Stimulated activated CD8-positive, alpha-beta memory T cell treated with anti-CD3 and anti-CD28 coated beads, Interleukin-2, amount 100 ng/mL, for 48 hours (primary cell): ENCODE measurements around the gene PM20D1.
A peak's percentile ranks its signal among the peaks of the same experiment; 100 is the strongest.
"Not testable (repeated sequence)": the region's sequence is repeated elsewhere in the genome, so short reads cannot be mapped to it uniquely, and the experiment has no call there.

Experiments used
- DNase-seq, 2 donors: peaks; one replicate each; pipeline ENCODE4 v3.0.0-alpha.2; 2020; ENCODE audit warnings: low read depth in 2 of 2

Gene PM20D1

DNA sequence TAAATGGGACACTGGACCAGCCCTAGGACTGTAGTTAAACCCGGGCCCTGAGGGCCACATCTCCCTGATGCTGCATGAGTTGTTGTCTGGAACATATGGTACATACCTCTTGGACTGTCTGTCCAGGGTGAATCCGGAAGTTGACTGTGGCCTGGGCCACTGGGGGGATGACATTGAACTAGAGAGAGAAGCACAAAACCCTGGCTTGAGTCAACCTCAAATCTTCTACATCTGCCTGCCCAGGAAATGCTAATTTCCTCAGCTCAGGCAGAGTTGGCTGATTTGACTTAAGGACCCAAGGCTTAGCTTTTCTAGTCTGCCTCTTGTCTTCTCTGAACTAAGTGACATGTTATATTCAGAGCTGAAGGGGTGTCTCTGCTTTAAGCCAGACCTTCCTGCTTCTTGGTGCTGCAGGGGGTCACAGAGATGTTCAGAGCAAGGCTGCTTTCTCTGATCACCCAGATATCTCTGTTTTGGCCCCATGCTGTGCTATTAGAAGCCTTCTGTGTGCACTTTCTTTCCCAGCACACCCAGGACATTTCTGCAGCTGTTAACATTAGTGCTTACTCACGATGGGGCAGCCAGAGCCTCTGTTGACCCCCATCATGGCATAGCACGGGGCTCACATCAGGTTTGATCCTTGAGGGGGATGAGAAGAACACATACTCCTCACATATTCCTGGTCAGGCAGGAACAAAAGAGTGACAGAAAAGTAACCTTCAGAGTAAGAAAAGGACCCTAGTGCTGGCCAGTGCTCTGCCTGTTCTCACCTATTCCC, 9.6 kb downstream of the PM20D1 start:
- no peak for DNase-seq

DNA sequence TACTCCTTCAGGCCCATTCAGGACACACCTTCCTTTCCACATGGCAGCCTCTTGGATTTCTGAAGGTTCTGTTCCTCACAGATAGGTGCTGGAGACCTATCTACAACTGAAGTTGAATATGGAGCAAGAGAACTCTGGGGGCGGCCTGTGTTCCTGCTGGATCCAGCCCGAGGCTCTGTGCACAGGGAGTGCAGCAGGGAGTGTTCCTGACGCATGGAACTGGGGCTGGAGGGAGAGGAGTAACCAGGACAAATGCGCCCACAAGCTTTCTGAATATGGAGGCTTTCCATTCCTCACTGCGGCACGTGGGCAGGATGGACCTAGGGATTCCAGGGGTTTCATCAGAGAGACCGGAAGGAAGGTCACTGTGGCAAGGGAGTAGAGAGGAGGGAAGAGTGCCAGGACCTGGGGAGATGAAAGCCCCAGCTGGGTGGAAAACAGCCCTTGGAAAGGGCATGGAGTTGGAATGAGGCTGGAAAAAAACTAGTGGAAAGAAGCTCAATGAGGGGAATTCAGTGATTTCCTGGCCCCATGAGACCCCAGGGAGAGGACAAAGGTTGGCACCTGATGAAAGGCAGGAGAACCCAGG, 12.5 kb downstream of the PM20D1 start:
- no peak for DNase-seq

DNA sequence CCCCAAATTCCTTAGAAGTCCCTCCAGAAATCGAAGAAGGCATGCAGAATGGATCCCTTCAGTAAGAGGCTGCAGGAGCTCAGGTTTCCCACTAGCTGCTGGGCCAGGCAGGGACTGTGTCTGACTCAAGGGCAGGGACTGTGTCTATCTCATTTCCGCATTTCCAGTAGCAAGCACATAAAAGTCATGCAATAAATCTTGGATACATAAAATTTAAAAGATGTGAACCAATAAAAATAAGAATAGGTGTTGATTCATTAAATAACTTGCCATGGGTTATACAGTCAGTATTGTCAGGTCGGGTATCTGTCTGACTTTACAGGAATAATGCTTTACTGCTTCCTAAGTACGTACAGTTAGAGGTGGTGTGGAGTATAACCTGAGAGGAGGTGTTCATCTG, 15.2 kb downstream of the PM20D1 start:
- no peak for DNase-seq

DNA sequence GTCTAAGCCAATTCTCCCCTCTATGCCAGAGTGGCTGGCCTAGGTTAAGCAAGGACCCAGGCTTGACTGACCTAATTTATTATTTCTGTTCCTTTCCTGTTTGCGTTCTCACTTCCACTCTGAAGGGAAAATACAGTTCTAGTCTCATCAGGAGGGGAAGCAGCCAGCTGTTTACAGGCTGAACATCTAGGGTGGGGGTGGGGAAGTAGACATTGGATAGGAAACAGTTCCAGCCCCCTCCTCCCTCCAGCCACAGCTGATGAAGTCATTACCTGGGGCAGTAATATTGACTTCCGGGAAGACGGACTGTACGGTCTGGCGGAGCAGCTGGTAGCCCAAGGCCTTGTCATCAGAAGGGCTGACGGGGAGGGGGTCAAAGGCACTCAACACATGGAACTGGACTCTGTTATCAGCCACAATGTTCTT, 17.6 kb downstream of the PM20D1 start:
- no peak for DNase-seq

DNA sequence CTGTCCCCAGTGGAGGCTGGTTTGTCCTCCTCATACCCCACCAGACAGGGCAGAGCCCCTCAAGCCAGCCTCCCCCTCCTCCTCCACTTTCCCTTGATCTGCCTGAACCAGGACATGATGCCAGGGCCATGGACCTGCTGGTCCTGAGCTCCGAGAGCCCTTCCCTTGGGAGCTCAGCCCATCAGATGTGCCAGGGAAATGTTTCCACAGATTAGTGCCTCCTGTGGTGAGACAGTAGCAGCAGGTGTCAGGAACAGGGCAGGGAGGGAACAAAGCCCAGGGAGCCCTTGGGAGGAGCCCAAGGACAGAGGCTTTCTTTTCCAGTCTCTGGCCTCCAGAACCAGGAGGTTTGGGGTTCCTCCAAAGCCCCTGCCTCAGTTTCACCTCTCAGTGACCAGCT, 22.3 kb downstream of the PM20D1 start:
- no peak for DNase-seq

DNA sequence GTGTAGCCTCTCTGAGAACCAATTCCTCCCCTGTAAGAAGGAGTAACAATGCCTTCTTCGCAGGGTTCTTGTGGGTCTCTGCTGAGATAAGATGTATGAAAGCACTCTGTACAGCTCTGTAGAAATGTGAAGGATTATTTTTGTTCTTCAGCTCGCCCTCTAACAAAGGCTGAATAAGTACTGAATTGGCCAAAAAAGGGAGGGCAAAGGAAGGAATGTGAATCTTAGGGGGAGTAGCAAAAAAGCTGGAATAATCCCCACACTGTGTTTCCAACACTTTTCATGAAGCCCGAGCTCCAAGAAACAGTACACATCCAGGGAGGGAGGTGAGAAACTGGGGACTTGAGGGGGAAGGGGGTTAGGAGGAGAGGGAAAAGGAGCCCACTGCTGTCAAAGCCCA, 22.9 kb downstream of the PM20D1 start:
- DNase-seq: no peak

DNA sequence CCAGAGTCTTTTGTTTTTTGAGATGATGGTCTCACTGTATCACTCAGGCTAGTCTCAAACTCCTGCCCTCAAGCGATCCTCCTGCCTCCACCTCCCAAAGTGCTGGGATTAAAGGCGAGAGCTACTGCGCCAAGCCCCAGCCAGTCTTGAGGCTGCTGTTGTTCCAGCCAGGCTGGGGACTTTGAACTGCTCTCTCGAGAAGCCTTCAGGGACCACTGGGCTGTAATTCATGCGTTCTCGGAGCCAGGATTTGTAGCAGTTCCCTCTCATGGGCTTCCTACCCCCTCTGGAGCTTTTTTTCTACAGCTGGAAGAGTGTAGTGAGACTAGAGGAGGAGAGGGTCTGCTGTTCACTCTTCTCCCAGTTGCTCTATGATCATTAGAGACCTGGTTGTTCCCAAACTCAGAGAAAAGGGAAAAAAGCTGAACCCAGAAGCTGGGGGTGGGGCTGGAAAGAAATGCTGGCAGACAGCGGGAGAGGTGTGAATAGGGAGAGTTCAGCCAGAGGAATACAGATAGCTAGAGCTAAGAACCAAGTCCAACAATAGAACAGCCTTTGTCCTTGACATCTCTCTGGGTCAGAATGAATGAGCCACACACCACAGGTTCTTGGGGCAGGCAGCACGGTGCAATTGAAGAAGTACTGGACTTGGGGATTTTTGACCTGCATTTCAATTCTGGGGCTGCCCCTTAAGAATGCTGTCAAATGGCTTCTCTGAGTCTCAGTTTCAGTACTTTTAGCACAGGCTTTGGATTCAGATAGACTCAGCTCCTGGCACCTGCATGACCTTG, 23.7 kb downstream of the PM20D1 start:
- no peak for DNase-seq

DNA sequence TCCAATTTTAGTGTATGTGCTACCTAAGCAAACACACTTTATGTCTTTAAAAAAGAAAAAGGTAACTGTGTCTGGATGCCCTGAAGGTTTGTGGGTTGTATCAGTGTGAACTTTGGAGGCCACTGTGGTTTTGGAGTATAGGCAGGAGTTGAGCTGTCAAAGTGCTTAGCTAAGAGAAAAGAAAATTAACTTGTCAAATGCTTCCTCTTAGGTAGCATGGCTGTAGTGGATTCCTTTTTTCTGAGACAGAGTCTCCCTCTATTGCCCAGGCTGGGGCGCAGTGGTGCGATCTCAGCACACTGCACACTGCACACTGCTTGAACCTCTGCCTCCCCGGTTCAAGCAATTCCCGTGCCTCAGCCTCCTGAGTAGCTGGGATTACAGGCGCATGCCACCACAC, 25.8 kb downstream of the PM20D1 start:
- DNase-seq: no peak

DNA sequence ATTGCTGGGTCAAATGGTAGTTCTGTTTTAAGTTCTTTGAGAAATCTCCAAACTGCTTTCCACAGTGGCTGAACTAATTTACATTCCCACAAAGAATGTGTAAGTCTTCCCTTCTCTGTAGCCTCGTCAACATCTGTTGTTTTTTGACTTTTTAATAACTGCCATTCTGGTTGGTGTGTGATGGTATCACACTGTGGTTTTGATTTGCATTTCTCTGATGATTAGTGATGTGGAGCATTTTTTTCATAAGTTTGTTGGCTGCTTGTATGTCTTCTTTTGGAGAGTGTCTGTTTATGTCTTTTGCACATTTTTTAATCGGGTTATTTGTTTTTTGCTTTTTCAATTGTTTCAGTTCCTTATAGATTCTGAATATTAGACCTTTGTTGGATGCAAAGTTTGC, 26.7 kb downstream of the PM20D1 start:
- not testable (repeated sequence) for DNase-seq

DNA sequence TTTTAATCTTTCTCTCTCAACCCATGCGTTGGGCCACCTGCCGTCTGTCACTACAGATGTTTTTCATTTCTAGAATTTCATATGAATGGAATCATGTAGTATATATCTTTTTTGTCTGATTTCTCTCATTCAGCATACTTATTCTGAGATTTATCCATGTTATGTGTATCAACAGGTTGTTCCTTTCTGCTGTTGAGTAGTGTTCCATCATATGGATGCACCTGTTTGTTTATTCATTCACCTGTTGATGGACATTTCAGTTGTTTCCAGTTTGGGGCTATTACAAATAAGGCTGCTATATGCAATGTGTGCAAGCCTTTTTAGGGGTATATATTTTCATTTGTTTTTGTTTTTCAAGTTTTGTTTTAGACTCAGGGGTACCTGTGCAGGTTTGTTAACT, 27.5 kb downstream of the PM20D1 start:
- no peak for DNase-seq

DNA sequence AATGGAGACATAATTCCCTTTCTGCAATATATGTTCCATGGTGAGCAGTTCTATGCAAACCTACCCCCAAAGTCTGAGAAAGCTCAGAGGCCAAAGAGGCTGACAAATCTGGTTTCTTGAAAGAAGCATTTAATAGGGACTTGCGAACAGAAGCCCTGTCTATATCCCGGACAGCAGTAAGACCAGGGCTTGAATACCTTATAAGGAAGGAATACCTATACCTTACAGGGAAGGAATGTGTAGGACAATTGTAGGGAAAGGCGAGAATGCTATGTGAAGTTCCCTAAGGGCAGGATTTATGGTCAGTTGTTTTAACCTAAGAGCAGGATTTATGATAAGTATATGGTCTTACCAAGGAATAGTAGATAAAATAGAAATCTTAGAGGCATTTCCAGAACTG, 31.9 kb downstream of the PM20D1 start:
- DNase-seq: no peak

DNA sequence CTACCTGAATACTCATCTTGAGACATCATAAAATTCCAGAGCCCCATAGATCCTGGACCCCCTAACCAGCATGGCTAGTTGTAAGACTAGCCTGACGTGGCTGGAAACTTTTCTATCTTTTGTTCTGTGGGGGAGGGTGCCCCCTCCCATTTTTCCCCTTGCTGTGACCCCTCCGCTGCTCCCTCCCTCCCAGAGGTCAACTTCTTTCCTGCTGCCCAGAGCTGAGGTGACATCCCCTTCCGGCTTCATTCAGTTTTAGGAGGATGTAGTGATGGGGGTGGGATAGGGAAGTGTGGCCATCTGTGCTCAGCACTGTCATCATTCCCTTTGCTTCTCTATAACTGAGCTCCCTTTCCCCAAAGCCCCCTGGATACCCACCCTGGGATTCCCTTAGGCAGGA, 32.6 kb downstream of the PM20D1 start:
- no peak for DNase-seq

DNA sequence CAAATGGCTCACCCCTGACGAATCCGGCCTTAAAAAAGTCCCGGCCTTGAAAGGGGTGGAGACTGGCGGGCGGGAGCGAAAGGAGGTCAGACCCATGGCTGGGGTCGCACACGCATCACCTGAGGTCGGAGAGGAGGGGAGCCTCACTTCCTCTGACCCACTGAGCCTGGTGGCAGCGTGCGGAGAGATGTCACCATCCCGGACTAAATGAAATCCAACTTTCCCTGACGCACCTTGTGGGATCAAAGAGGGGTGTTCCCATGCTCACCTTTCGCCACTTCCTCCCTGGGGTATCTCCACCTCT, 36.2 kb downstream of the PM20D1 start:
- no peak for DNase-seq

DNA sequence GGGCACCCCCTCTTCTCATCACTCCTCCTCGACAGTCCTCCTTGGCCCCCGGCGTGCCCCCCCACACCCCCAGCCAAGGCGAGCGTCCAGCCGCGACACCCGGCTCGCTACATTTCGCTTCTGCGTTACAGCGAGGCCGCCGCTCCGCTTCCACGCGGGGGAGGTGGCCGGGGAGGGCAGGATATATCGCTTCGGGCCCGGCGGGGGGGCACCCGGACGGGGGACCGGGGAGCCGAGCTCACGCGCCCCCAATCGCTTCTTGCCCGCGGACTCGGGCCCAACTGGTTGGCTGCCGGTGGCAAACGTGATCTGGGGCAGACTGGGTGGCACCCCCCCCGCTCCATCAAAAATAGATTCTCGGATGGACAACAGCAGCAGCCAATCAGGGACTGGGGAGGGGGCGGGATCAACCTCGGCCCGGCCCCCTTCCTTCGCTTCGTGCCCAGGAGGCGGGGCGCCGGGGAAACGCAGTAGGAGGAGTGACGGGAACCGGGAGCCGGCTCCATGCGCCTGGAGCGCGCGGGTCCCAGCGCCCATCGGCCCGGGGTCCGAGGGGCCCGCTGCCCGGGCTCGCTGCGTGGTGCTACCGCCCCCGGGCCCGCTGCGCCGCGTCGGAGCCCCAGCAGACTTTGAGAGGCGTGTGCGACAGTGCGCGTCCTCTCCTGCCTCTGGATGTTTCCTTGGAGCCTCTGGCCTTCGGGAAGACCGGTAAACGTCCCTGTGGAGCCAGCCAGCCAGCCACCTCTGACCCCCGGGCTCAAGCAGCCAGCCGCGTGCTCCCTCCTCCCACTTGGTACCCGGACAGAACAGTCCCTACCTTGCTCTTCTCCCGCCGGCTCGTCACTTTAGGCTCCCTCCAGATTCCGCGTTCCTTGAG, 36.8 kb downstream of the PM20D1 start, which contains the start of gene SLC41A1:
SLC41A1 (minus strand) TSS at position 321 of the 877 bp plus-strand sequence. CDS start 2,757 bp downstream, outside the sequence.
- peak; percentile 81 to 86 for DNase-seq

DNA sequence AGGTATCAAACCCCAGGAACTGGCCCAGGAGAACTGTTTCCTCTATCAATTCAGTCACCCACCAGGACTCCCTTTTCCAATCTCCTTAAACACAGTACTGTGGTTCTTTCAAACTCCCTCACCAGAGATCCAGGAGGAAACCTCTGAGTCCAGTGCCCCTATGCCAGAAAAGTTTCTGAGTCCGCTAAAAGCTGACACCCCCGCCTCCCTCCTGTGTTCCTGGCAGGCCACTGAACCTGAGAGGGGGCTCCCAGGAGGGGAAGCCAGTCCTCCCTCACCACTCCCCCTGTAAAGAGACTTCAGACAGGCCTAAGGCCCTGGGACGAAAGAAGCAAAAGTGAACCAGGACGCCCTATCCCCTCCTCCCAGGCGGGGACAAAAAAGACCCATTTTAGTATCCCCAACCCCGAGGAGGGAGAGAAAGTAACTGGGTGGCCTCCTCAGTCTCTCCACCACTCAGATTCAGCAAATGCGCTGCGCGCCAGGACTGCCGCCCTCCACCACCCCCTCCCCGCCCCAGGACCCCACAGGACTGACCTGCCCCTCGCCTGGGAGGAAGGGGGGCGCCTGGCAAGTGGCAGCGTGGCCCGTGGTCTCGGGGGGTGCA, 37.6 kb downstream of the PM20D1 start:
- DNase-seq: peak in 1 of 2 donors; percentile 8

DNA sequence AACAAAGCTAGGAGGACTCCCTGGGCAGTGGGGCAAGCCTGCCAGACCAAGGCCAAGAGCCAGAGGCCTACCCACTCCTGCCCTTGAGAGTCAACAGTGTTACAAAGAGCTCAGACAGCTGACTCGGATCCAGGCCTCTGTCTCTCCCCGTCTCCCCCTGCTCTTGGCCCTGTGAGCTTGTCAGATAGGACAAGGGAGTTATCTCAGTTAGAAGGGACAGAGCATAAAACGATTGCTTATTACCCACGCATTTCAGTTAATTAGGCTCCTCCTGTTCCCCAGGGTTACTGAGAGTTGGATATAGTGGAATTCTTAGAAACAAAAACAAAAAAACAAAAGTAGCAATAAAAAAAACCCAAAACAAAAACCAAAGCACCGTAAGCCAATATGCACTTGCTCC, 38.3 kb downstream of the PM20D1 start:
- DNase-seq: no peak

DNA sequence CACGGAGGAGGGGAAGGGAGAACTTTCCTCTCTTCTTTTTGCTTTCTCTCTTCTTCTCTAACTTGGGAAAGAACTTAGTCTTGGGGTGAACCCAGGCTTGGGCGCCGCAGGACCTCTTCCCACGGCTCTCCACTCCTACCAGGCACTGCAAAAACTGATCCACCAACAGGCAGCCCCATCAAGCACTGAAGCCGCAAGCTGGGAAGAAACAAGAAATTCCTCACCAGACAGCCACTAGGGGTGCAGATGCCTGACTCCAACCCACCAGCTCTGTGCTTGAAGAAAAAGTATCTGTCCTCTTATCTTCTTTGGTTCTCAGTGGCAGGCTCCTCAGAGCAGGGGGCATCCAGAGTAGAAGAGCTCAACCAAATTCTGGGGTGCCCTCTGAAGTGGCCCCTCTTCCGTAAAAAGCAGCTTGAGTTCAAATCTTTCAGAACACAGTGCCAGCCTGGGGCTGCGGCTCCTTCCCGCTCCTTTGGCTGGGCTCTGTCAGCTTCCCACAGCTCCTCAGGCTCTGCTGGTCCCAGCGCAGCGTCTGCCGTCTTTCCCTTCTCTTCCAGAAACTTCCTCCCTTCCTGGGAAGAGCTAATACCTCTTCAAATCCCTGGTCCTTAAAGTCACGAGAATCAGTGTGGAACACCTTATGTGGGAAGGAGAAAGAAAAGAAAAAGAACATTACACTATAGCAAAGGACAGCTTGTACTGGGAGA, 39.3 kb downstream of the PM20D1 start:
- DNase-seq: no peak

DNA sequence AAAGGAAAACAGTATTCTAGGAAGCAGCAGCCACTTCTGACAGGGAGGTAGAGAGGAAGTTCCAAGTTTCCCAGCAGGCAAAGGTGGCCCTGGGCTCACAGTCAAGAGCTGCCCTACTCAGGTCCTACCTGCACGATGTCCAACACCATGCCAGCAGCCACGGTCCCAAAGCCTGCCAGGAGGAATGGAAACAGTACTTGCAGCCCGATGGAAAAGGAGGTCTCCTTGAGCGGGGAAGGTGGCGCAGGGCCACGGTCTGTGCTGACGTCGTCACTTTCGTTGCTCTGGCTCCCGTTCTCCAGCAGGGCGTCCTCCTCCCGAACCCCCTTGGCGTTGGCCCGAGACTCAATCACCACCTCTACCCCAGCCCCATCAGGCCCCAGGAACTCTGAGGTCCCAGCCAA, 40.0 kb downstream of the PM20D1 start:
- no peak for DNase-seq

DNA sequence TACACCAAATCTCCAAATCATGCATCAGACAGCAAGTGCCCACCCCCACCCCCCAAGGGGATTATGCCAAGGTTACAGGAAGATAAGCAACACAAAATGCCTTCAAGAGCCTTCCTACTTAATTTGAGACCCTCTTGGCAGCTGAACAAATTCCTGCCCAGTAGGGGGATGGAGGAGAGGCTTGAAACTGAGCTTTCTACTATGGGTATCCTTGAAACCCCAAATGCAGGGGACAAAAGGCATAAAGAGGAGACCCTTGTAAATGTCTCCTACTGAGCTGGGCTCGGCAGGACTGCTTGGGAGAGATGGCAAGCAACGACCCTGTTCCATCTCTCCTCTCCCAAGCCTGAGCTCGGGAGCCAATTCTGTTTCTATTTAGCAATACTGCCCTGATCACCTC, 40.5 kb downstream of the PM20D1 start:
- no peak for DNase-seq

DNA sequence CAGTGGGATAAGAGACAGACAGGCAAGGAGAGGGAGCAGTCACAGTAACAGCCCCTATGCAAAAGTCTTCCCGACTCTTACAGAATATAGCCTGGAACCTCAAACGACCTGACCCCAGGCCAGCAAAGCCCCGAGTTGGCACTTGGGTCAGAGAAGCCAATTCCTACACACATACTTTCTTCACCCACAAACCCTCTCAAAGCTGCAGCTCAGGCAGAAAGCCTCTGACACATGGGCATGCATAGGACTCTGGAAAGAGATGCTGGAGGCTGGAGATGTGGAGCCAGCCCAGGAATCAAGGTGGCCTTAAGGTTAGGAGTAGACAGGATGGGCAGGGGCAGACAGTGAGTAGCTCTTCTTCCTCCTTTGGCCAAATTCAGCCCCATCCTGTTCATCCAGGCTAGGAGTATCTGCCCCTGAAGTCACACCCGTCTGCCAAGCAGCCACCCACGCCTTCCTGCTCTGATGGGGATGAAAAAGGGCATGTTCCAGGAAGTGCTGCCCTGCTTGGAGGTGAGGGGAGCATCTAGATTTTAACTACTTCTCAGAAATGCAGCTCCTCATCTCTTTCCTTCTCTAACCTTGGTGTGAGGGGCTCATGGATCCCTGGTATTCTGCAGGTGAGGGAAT, 44.7 kb downstream of the PM20D1 start:
- peak; percentile 46 to 49 for DNase-seq
